Breast epithelium (tissue), 4 donors: ENCODE results near the gene ADAMTS4. TPM values are rescaled to one million over a fixed set of nuclear protein-coding genes. Genes with fewer than 3 reads are reported as not detected.

ENCODE experiments used
- DNase-seq, 2 donors: peaks; one replicate each; pipeline ENCODE4 v3.0.0-alpha.2; 2019; ENCODE audit warnings: low spot score in 2 of 2
- H3K27ac ChIP-seq, 2 donors: fragments of 200-600 bp; sonication (generic) in 1 of 2; one replicate each; pipeline ENCODE4 v1.5.1; 2016 to 2019; ENCODE audit warnings: mild to moderate bottlenecking in 1 of 2
- H3K27me3 ChIP-seq, 2 donors: fragments of 200-600 bp; sonication (generic) in 1 of 2; one replicate each; pipeline versions ENCODE4 v1.5.1 to v1.6.0; 2017 to 2019; ENCODE audit warnings: control low read depth in 1 of 2, mild to moderate bottlenecking in 1 of 2
- H3K36me3 ChIP-seq: fragments of 200-600 bp; one replicate; pipeline ENCODE4 v1.5.1; 2019
- H3K4me1 ChIP-seq, 2 donors: fragments of 200-600 bp; sonication (generic); one replicate each; pipeline ENCODE4 v1.5.1; 2016 to 2019; ENCODE audit warnings: control low read depth in 1 of 2
- H3K4me3 ChIP-seq, 3 donors: fragments of 200-600 bp; sonication (generic); 1 replicate in 2 of 3; 2 replicates in 1 of 3; pipeline ENCODE4 v1.5.1; 2016 to 2019; ENCODE audit warnings: mild to moderate bottlenecking in 3 of 3, moderate library complexity in 2 of 3
- H3K9me3 ChIP-seq, 2 donors: fragments of 200-600 bp; sonication (generic) in 1 of 2; one replicate each; pipeline ENCODE4 v1.5.1; 2016 to 2019; ENCODE audit warnings: control low read depth in 1 of 2
- POLR2A ChIP-seq: fragments of 450-650 bp; IDR thresholded peaks from one replicate; pipeline ENCODE4 v1.6.1; 2016; ENCODE audit warnings: antibody characterized with exemption, mild to moderate bottlenecking, moderate library complexity
- POLR2AphosphoS5 ChIP-seq, 3 donors: sonication (generic); formaldehyde crosslinking; IDR thresholded peaks; one replicate each; pipeline ENCODE4 v1.6.1; 2017; ENCODE audit warnings: antibody characterized with exemption in 3 of 3
- intact Hi-C: fragments of 100-400 bp; cut with DNase I; formaldehyde crosslinking; loops from one replicate; pipeline ENCODE4 v1.15.1; 2023; ENCODE audit warnings: low total_unique reads
- total RNA-seq, 3 donors: library from RNA; depleted of rRNA; stranded (reverse); fragments of >200 nt; gene quantifications; one replicate each; pipeline ENCODE4 v1.1.0, GENCODE V29; 2016
- TF ChIP-seq, protein P1 (sequence below), 3 donors: fragments of 450-650 bp; IDR thresholded peaks; one replicate each; pipeline ENCODE4 v1.5.1; 2016 to 2017; ENCODE audit warnings: antibody characterized with exemption in 3 of 3, mild to moderate bottlenecking in 3 of 3, moderate library complexity in 3 of 3

ADAMTS4 gene
- total RNA-seq, 3 donors from 2014 or later, result 4.8 to 85.5 (median 24.6) TPM

DNA sequence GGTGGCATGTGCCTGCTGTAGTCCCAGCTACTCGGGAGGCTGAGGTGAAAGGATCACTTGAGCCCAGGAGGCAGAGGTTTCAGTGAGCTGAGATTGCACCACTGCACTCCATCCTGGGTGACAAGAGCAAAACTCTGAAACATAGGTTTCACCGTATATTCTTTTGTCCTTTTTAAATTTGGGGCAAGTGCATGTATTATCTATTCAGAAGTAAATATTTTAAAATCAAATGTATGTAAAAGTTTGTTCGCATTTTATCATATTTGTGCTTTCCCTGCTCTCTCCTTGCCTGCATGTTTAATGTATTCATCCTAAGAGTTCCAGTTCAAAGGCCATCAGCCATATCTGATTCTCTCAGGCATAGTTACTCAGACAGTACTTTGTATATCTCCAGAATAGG lies 53.0 kb downstream of the ADAMTS4 start:
- Histone ChIP-seq H3K27ac (no peak overlapping the region), H3K4me1 (no peaks in the 10 kb centered on the region), H3K36me3 (no peaks in the 10 kb centered on the region), H3K9me3 (no peaks in the 10 kb centered on the region), H3K27me3 (no peaks in the 10 kb centered on the region), H3K4me3 (no peak overlapping the region)
- TF ChIP-seq POLR2AphosphoS5 (IDR thresholded peaks at IDR 0.05) (no peak), POLR2A (no peak)
- TF ChIP-seq, protein P1, sequence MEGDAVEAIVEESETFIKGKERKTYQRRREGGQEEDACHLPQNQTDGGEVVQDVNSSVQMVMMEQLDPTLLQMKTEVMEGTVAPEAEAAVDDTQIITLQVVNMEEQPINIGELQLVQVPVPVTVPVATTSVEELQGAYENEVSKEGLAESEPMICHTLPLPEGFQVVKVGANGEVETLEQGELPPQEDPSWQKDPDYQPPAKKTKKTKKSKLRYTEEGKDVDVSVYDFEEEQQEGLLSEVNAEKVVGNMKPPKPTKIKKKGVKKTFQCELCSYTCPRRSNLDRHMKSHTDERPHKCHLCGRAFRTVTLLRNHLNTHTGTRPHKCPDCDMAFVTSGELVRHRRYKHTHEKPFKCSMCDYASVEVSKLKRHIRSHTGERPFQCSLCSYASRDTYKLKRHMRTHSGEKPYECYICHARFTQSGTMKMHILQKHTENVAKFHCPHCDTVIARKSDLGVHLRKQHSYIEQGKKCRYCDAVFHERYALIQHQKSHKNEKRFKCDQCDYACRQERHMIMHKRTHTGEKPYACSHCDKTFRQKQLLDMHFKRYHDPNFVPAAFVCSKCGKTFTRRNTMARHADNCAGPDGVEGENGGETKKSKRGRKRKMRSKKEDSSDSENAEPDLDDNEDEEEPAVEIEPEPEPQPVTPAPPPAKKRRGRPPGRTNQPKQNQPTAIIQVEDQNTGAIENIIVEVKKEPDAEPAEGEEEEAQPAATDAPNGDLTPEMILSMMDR (IDR thresholded peaks at IDR 0.05), result no peak
- no peak for DNase-seq
- intact Hi-C loops, result no loop called here

DNA sequence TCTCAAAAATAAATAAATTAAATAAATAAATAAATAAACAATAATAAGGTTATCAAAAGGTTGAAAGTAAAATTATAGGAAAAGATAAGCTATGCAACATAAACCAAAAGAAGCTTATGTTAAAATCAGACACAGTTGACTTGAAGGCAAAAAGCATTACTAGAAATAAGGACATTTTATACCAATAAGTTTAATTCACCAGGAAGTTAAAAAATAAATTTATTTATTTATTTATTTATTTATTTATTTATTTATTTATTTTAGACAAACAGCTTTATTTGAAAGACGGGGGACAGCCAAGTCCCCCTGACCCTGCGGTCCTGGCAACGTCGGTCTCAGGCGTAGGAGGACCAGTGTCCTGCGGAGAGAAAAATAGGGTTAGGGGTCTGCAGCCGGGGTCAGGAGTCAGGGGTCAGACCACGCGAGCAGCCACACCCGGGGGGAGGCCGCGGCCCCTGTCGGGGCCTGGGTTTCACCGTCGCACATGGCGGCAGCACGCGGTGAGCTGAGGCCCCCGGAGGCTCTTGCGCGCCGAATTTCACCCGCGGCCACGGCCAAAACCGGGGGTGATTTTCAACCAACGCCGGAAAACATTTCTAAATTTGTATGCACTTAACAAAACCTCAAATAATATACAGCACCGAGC lies 58.0 kb downstream of the ADAMTS4 start:
- intact Hi-C loops, result no loop called here
- H3K4me1 ChIP-seq, result no peaks in the 10 kb centered on the region
- DNase-seq, result no peak
- H3K27ac ChIP-seq, result no peak overlapping the region
- H3K27me3 ChIP-seq, result no peaks in the 10 kb centered on the region
- H3K36me3 ChIP-seq, result no peaks in the 10 kb centered on the region
- H3K9me3 ChIP-seq, result no peaks in the 10 kb centered on the region
- no peak for TF ChIP-seq POLR2A
- TF ChIP-seq POLR2AphosphoS5 (IDR thresholded peaks at IDR 0.05), result no peak
- TF ChIP-seq, protein P1 (IDR thresholded peaks at IDR 0.05), result no peak
- H3K4me3 ChIP-seq, result no peak overlapping the region

DNA sequence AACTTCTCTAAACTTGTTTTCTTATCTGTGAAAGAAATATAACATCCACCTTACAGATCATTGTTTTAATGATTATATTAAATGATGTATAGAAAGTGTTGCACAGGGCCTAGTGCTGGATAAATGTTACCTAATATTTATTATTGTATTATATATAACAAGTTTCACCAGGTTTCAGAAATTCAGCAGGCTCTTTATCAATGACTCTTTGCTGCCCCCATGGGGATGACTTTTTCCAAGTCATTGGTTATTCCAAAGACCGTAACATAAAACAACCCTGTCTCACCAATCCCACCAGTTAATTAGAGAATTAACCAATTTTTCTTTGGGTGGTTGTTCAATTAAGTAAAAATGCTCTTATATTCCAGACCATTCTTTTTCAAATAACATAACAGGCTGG lies 59.1 kb downstream of the ADAMTS4 start:
- no peak overlapping the region for H3K27ac ChIP-seq
- intact Hi-C loops, result no loop called here
- H3K36me3 ChIP-seq, result no peaks in the 10 kb centered on the region
- H3K4me1 ChIP-seq, result no peaks in the 10 kb centered on the region
- no peak for DNase-seq
- no peaks in the 10 kb centered on the region for H3K9me3 ChIP-seq
- H3K27me3 ChIP-seq, result no peaks in the 10 kb centered on the region
- TF ChIP-seq POLR2A, result no peak
- TF ChIP-seq, protein P1 (IDR thresholded peaks at IDR 0.05), result peak; percentile 12 to 22 (median 12)
- no peak for TF ChIP-seq POLR2AphosphoS5 (IDR thresholded peaks at IDR 0.05)
- no peak overlapping the region for H3K4me3 ChIP-seq

DNA sequence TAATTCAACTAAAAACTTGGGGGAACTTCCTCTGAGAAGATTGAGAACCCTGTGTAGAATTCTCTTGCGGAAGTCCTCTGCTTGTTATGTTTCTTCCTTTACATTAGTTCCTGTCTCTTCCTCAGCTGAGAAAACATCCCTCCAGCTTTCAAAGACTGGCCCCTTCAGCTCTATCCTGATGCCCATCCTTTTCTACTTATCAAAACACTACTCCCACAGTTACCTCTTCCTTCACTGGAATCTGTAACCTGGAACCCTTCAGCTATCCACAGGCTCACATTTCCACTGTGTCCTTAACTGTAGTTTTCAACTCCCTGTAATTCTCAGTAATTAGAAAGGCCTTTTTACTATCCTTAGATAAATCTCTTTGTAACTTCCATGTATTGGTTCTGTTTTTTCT lies 60.4 kb downstream of the ADAMTS4 start:
- Histone ChIP-seq H3K9me3 (no peaks in the 10 kb centered on the region), H3K27me3 (no peaks in the 10 kb centered on the region), H3K27ac (no peak overlapping the region), H3K4me3 (no peak overlapping the region), H3K4me1 (peaks cover 0 to 6% of the 10 kb centered on the region in 2 donors), H3K36me3 (no peaks in the 10 kb centered on the region)
- TF ChIP-seq, protein P1 (IDR thresholded peaks at IDR 0.05), result no peak
- no peak for TF ChIP-seq POLR2A
- no peak for TF ChIP-seq POLR2AphosphoS5 (IDR thresholded peaks at IDR 0.05)
- intact Hi-C loops, result no loop called here
- no peak for DNase-seq

DNA sequence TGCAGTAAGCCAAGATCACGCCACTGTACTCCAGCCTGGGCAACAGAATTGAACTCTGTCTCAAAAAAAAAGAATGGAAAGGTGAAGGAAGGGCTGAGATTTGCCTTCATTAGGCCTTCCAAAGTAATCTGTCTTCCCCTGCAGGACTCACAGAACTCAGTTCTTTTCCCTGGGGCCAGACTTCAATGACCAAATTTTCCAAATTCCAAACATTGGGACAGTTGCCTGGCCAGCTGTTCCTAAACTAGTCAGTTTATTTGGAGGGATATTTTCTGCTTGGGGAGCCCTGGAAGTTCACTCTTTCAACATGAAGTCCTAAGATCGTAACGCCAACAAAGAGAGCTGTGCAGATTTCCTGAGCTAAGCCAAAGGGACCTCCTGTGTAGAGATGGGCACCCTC lies 61.0 kb downstream of the ADAMTS4 start:
- Histone ChIP-seq H3K4me3 (no peak overlapping the region), H3K9me3 (no peaks in the 10 kb centered on the region), H3K27me3 (no peaks in the 10 kb centered on the region), H3K27ac (no peak overlapping the region), H3K36me3 (no peaks in the 10 kb centered on the region), H3K4me1 (peaks cover 0 to 6% of the 10 kb centered on the region in 2 donors)
- intact Hi-C loops, result no loop called here
- no peak for TF ChIP-seq POLR2AphosphoS5 (IDR thresholded peaks at IDR 0.05)
- TF ChIP-seq, protein P1 (IDR thresholded peaks at IDR 0.05), result no peak
- TF ChIP-seq POLR2A, result no peak
- no peak for DNase-seq

Other genes with a start within 250 kb of the ADAMTS4 start
- gene ITLN2, start 244.2 kb downstream of the ADAMTS4 start, total RNA-seq, result 10 to 100 TPM in 1 of 3 donors, not detected in 2; 10.7 TPM
- 10 to 100 TPM; 41.1 to 74.3 (median 48.8) TPM for gene F11R, start 177.9 kb downstream of the ADAMTS4 start, total RNA-seq
- gene TSTD1, start 160.1 kb downstream of the ADAMTS4 start, total RNA-seq, result 100 to 1,000 TPM in 2 of 3 donors, 10 to 100 TPM in 1; 57.3 to 217 (median 109) TPM
- gene USF1, start 153.1 kb downstream of the ADAMTS4 start, total RNA-seq, result 10 to 100 TPM; 64.5 to 70.8 (median 64.6) TPM
- 10 to 100 TPM in 1 of 3 donors, 1 to 10 TPM in 2; 5.2 to 16.5 (median 7.9) TPM for gene ARHGAP30, start 129.2 kb downstream of the ADAMTS4 start, total RNA-seq
- gene NECTIN4, start 109.5 kb downstream of the ADAMTS4 start, total RNA-seq, result 10 to 100 TPM in 2 of 3 donors, not detected in 1; 28.5 to 56.3 TPM
- gene KLHDC9, start 100.7 kb downstream of the ADAMTS4 start, total RNA-seq, result 1 to 10 TPM; 5.8 to 9.8 (median 8.5) TPM
- 10 to 100 TPM; 32.5 to 50.1 (median 37.0) TPM for gene PFDN2, start 81.0 kb downstream of the ADAMTS4 start, total RNA-seq
- gene NIT1, start 80.9 kb downstream of the ADAMTS4 start, total RNA-seq, result 10 to 100 TPM; 36.3 to 44.5 (median 37.0) TPM
- gene DEDD, start 66.4 kb downstream of the ADAMTS4 start, total RNA-seq, result 10 to 100 TPM; 28.7 to 39.0 (median 37.6) TPM
- gene UFC1, start 45.1 kb downstream of the ADAMTS4 start, total RNA-seq, result 10 to 100 TPM; 76.0 to 90.3 (median 87.5) TPM
- gene USP21, start 39.6 kb downstream of the ADAMTS4 start, total RNA-seq, result 10 to 100 TPM; 11.7 to 26.9 (median 24.9) TPM
- 10 to 100 TPM; 19.5 to 26.8 (median 25.2) TPM for gene PPOX, start 32.6 kb downstream of the ADAMTS4 start, total RNA-seq
- 10 to 100 TPM; 23.4 to 41.3 (median 29.4) TPM for gene B4GALT3, start 21.5 kb downstream of the ADAMTS4 start, total RNA-seq
- gene NDUFS2, start 3.3 kb upstream of the ADAMTS4 start, total RNA-seq, result 100 to 1,000 TPM; 102 to 129 (median 116) TPM
- gene FCER1G, start 16.2 kb upstream of the ADAMTS4 start, total RNA-seq, result 100 to 1,000 TPM in 1 of 3 donors, 10 to 100 TPM in 2; 40.3 to 153 (median 70.1) TPM
- not detected for gene APOA2, start 24.6 kb upstream of the ADAMTS4 start, total RNA-seq
- 1 to 10 TPM; 6.9 to 9.4 (median 8.2) TPM for gene TOMM40L, start 27.0 kb upstream of the ADAMTS4 start, total RNA-seq
- not detected for gene NR1I3, start 39.1 kb upstream of the ADAMTS4 start, total RNA-seq
- 1 to 10 TPM in 1 of 3 donors, under 1 TPM in 2; 0.32 to 2.0 (median 0.73) TPM for gene PCP4L1, start 59.7 kb upstream of the ADAMTS4 start, total RNA-seq
- 1 to 10 TPM; 1.3 to 3.6 (median 3.2) TPM for gene MPZ, start 110.9 kb upstream of the ADAMTS4 start, total RNA-seq
- 10 to 100 TPM; 18.0 to 42.4 (median 23.9) TPM for gene SDHC, start 115.3 kb upstream of the ADAMTS4 start, total RNA-seq
- under 1 TPM in 1 of 3 donors, not detected in 2; 0.66 TPM for gene CFAP126, start 168.8 kb upstream of the ADAMTS4 start, total RNA-seq